GM10266 (cell line): ENCODE measurements around the gene MELTF.

Experiments
- DNase-seq: peaks from one replicate; pipeline ENCODE4 v3.0.0; 2012; ENCODE audit errors: extremely low spot score
- CTCF ChIP-seq: IDR thresholded peaks from 2 replicates; pipeline ENCODE4 v1.5.1; 2012; ENCODE audit warnings: mild to moderate bottlenecking, low read depth; ENCODE audit not compliant: control insufficient read depth, insufficient read depth; ENCODE audit errors: missing control alignments

MELTF gene

GRCh38 chr3:196968233-196969133, 61.1 kb downstream of the MELTF start, which contains the start of gene PIGZ:
Gene PIGZ, minus strand, starts transcription at chr3:196968833. Its CDS starts 16,802 bp downstream, at chr3:196952031.
- no peak for TF ChIP-seq CTCF
- DNase-seq = peak; percentile 93

- TF ChIP-seq CTCF = no peak
- no peak for DNase-seq
Measured at GRCh38 chr3:196967412-196968232, 62.0 kb downstream of the MELTF start.

- no peak for DNase-seq
- no peak for TF ChIP-seq CTCF
Measured at GRCh38 chr3:196966526-196967401, 62.9 kb downstream of the MELTF start.

- TF ChIP-seq CTCF = no peak
- DNase-seq = no peak
Measured at GRCh38 chr3:196965804-196966173, 63.8 kb downstream of the MELTF start.

- TF ChIP-seq CTCF = no peak
- DNase-seq = no peak
Measured at GRCh38 chr3:196965112-196965803, 64.4 kb downstream of the MELTF start.

GRCh38 chr3:196963631-196963953, 66.0 kb downstream of the MELTF start:
- TF ChIP-seq CTCF = no peak
- DNase-seq = no peak
